K562 (cell line): ENCODE data around the gene TMPRSS9. TPM values are rescaled to one million over a fixed set of nuclear protein-coding genes. Genes with fewer than 3 reads are reported as not detected.

Experiments used
- ATAC-seq: fragments of 200-7000 bp; cut with Tn5 transposase; 3 replicates; pipeline ENCODE4 v1.9.1; 2020; ENCODE audit warnings: moderate library complexity
- BruUV-seq: library from RNA; stranded (reverse); fragments of 400-500 nt; replicated peaks from 2 replicates; lab custom pipeline; 2021; lab: Mats Ljungman, UMichigan
- CTCF ChIA-PET: fragments of 300-600 bp; formaldehyde crosslinking; extraction: SDS; loops from one replicate; lab custom pipeline; 2021; ENCODE audit warnings: low intra/inter-chr PET ratio; lab: Yijun Ruan, JAX
- POLR2A ChIA-PET: fragments of 300-600, 350-650 bp; sonication (Branson Sonifier 250); formaldehyde crosslinking; extraction: SDS; loops from one replicate; lab custom pipeline; 2021; ENCODE audit warnings: antibody characterized with exemption, inconsistent platforms; lab: Yijun Ruan, JAX
- DNase-seq, 4 experiments: peaks; one replicate each; pipeline versions ENCODE4 v3.0.0 to v3.0.0-alpha.2; 2011 to 2018; ENCODE audit warnings: low spot score in 3 of 4, mixed read lengths in 3 of 4; ENCODE audit errors: extremely low read depth in 1 of 4
- FAIRE-seq: peaks from 2 replicates; lab custom pipeline; 2011; peaks lifted over from hg19 to GRCh38; lab: Jason Lieb, UNC
- H2AFZ ChIP-seq: 2 replicates; pipeline ENCODE4 v1.6.0; 2011; ENCODE audit warnings: low read depth, low read length, control low read depth, inconsistent platforms
- H3K27ac ChIP-seq: fragments of 200-600 bp; 3 replicates; pipeline ENCODE4 v1.8.0; 2011; ENCODE audit warnings: low read depth, mild to moderate bottlenecking, control low read depth, inconsistent platforms, low read length, moderate library complexity, mixed read lengths; ENCODE audit errors: extremely low read depth
- H3K27me3 ChIP-seq, 2 experiments: fragments of 300-600 bp in 1 of 2; 2 replicates in 1 of 2; 3 replicates in 1 of 2; pipeline versions ENCODE4 v1.6.0 to v1.8.0; 2011; ENCODE audit warnings: inconsistent platforms in 2 of 2, low read length in 2 of 2, mild to moderate bottlenecking in 1 of 2, mixed read lengths in 1 of 2, moderate library complexity in 1 of 2; ENCODE audit not compliant: control insufficient read depth in 2 of 2, insufficient read depth in 2 of 2
- H3K36me3 ChIP-seq: fragments of 300-600 bp; 3 replicates; pipeline ENCODE4 v1.8.0; 2011; ENCODE audit warnings: mild to moderate bottlenecking, low read length, inconsistent platforms; ENCODE audit not compliant: control insufficient read depth, insufficient read depth
- H3K4me1 ChIP-seq, 2 experiments: fragments of 200-600 bp in 1 of 2; replicated peaks in 1 of 2; 2 replicates in 1 of 2; 3 replicates in 1 of 2; pipeline versions ENCODE4 v1.5.1 to v1.8.0; 2011; ENCODE audit warnings: inconsistent platforms in 2 of 2, low read length in 2 of 2, mild to moderate bottlenecking in 1 of 2, mixed read lengths in 1 of 2, moderate library complexity in 1 of 2; ENCODE audit not compliant: control insufficient read depth in 2 of 2, insufficient read depth in 2 of 2
- H3K4me2 ChIP-seq: 2 replicates; pipeline ENCODE4 v1.6.1; 2011; ENCODE audit warnings: low read length, control low read depth, inconsistent platforms, mixed read lengths; ENCODE audit not compliant: insufficient read depth
- H3K4me3 ChIP-seq: fragments of 200-600 bp; sonication (generic), shearing (Covaris generic); 2 replicates; pipeline ENCODE4 v1.5.1; 2016; ENCODE audit warnings: control low read depth, inconsistent platforms
- H3K79me2 ChIP-seq: fragments of 200-600 bp; 3 replicates; pipeline ENCODE4 v1.8.0; 2011; ENCODE audit warnings: low read length, inconsistent platforms; ENCODE audit not compliant: control insufficient read depth, insufficient read depth
- H3K9ac ChIP-seq, 2 experiments: 2 replicates each; pipeline versions ENCODE4 v1.6.0 to v1.6.1; 2011; ENCODE audit warnings: low read depth in 2 of 2, low read length in 2 of 2, control low read depth in 1 of 2, inconsistent platforms in 1 of 2, mild to moderate bottlenecking in 1 of 2, mixed read lengths in 1 of 2; ENCODE audit not compliant: insufficient read depth in 1 of 2
- H3K9me1 ChIP-seq: one replicate; pipeline ENCODE4 v1.6.0; 2011; ENCODE audit warnings: inconsistent platforms, mild to moderate bottlenecking, low read length, moderate library complexity; ENCODE audit not compliant: control insufficient read depth, insufficient read depth
- H3K9me3 ChIP-seq: replicated peaks from 2 replicates; pipeline ENCODE4 v1.5.1; 2011; ENCODE audit warnings: low read depth, low read length, inconsistent platforms; ENCODE audit not compliant: control insufficient read depth, insufficient read depth
- H4K20me1 ChIP-seq: replicated peaks from 2 replicates; pipeline ENCODE4 v1.6.1; 2011; ENCODE audit warnings: low read length, inconsistent platforms, mixed read lengths; ENCODE audit not compliant: control insufficient read depth, insufficient read depth
- ARID3A ChIP-seq: IDR thresholded peaks from 2 replicates; pipeline ENCODE4 v1.6.1; 2012; ENCODE audit warnings: low read depth, low read length, improper control_type of control experiment, borderline replicate concordance
- FOXO4 ChIP-seq: fragments of 450-650 bp; formaldehyde crosslinking; IDR thresholded peaks from 2 replicates; pipeline ENCODE4 v1.4.0; 2020; ENCODE audit warnings: mild to moderate bottlenecking, moderate library complexity
- JUNB ChIP-seq: fragments of 450-650 bp; formaldehyde crosslinking; conservative IDR thresholded peaks from 2 replicates; pipeline ENCODE4 v1.4.0; 2020; ENCODE audit warnings: mild to moderate bottlenecking
- L3MBTL2 ChIP-seq: fragments of 450-650 bp; IDR thresholded peaks from 2 replicates; pipeline ENCODE4 v1.6.1; 2016; ENCODE audit warnings: mild to moderate bottlenecking, moderate library complexity
- NCOA6 ChIP-seq: fragments of 450-650 bp; IDR thresholded peaks from 2 replicates; pipeline ENCODE4 v1.6.1; 2017; ENCODE audit warnings: mild to moderate bottlenecking
- PCBP2 ChIP-seq: fragments of 200-400 bp; formaldehyde crosslinking; IDR thresholded peaks from 2 replicates; pipeline ENCODE4 v1.6.1; 2018; ENCODE audit warnings: low read length, low read depth, mild to moderate bottlenecking, moderate library complexity; ENCODE audit not compliant: poor library complexity, severe bottlenecking
- PHF21A ChIP-seq: fragments of 450-650 bp; IDR thresholded peaks from 2 replicates; pipeline ENCODE4 v1.6.1; 2017; ENCODE audit warnings: low read depth, borderline replicate concordance
- SAFB ChIP-seq: fragments of 200-400 bp; formaldehyde crosslinking; IDR thresholded peaks from 2 replicates; pipeline ENCODE4 v1.6.1; 2017; ENCODE audit warnings: low read depth, low read length, borderline replicate concordance
- ZKSCAN8 ChIP-seq: fragments of 200-800 bp; sonication (Bioruptor generic); IDR thresholded peaks from 2 replicates; pipeline ENCODE4 v1.6.1; 2016; ENCODE audit warnings: missing genetic modification characterization, missing compliant biosample characterization
- ZNF76 ChIP-seq: fragments of 250-450 bp; sonication (Bioruptor Pico); IDR thresholded peaks from 2 replicates; pipeline ENCODE4 v1.4.0; 2020; ENCODE audit warnings: mild to moderate bottlenecking, moderate library complexity, borderline replicate concordance
- WGBS: fragments of 100-300 bp; shearing (Covaris generic); methylation state at CpG from one replicate; pipeline ENCODE4 v1.1.6; 2016; ENCODE audit warnings: low coverage, mixed read lengths; ENCODE audit not compliant: insufficient coverage; ENCODE audit errors: missing lambda C conversion rate; 5-methylcytosine and 5-hydroxymethylcytosine counted together
- in situ Hi-C: fragments of 300-500 bp; cut with MboI; formaldehyde crosslinking; loops from 4 replicates; pipeline ENCODE4 v1.15.0; 2018; ENCODE audit warnings: inconsistent platforms, mixed read lengths
- intact Hi-C: fragments of 100-400 bp; cut with micrococcal nuclease; formaldehyde crosslinking; loops from 2 replicates; pipeline ENCODE4 v1.14.2; 2022
- polyA plus RNA-seq, 8 experiments: library from polyadenylated mRNA; depleted of rRNA in 4 of 8; stranded (reverse) in 5 of 8; unstranded in 3 of 8; fragments of >200 nt; fragmentation: Nextera tagmentation in 2 of 8; fragmentation: Illumina TruSeq in 1 of 8; extraction: Ambion mirVana in 2 of 8; extraction: Trizol in 1 of 8; gene quantifications; 2 replicates each; pipeline versions ENCODE4 v1.2.1 to v1.2.3, GENCODE V29; 2011 to 2014; ENCODE audit warnings: inconsistent platforms in 1 of 8, missing spikeins in 1 of 8
- total RNA-seq, 7 experiments: library from RNA; depleted of rRNA in 6 of 7; stranded (reverse); fragments of >200 nt in 6 of 7; fragmentation: Illumina TruSeq in 2 of 7; extraction: Trizol in 2 of 7; gene quantifications; 2 replicates each; pipeline versions ENCODE4 v1.2.1 to v1.2.3, GENCODE V29; 2011 to 2021; ENCODE audit warnings: low replicate concordance in 1 of 7
- TF ChIP-seq, protein P1 (sequence below): fragments of 250-450 bp; sonication (Bioruptor Pico); IDR thresholded peaks from 2 replicates; pipeline ENCODE4 v1.4.0; 2020; ENCODE audit warnings: mild to moderate bottlenecking
- TF ChIP-seq, protein P2 (sequence below): fragments of 250-450 bp; sonication (Bioruptor Pico); IDR thresholded peaks from 2 replicates; pipeline ENCODE4 v1.8.0; 2022; ENCODE audit warnings: inconsistent platforms, mild to moderate bottlenecking, moderate library complexity, borderline replicate concordance

The TMPRSS9 gene
- total and polyA plus RNA-seq, 9 of the 15 experiments (the other 6 are each of a cell fraction or from before 2014, with no cell fraction given): 0.01 to 0.03 TPM; not detected in 7

DNA sequence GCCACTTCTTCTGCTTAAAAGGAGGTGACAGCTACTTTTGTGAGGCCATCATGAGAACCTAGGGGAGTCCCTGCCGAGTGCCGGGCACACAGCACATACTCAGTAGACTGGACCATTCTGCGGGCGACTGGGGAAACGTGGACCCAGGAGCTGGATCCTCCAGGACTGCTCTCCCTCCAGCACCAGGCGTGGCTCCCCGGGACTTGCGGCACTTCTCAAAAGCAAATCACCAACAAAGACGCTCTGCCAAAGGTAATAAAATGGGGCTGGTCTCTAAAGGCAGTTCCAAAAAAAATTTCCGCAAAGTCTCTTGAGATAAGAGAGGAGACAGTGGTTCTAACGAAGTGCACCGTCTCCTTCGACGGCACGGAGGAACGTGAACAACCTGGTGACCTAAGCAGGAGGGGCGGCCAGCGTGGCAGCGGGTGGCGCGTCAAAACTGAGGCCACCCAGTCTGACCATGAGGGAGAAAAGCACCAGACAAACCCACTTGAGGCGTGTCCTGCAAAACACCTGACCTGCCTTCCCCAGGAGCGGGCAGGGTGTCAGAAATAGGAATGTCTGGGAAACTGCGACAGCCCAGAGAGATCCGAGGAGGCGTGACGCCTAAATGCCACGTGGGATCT, 1.4 kb upstream of the TMPRSS9 start (continued):
- no peak for TF ChIP-seq PCBP2
- TF ChIP-seq L3MBTL2: peak; percentile 52; the same call in 1 of the 2 replicates
- TF ChIP-seq SAFB: no peak
- TF ChIP-seq, all 486 proteins: peak for 6

- Histone ChIP-seq H2AFZ (no peak overlapping the region), H3K4me3 (no peak overlapping the region), H3K36me3 (no peaks in the 10 kb centered on the region), H3K4me1 (peaks cover 0 to 31% of the 10 kb centered on the region in 2 experiments; a peak in 3 of 5 replicates), H4K20me1 (no peaks in the 10 kb centered on the region; the same call in 1 of the 2 replicates), H3K9me3 (no peaks in the 10 kb centered on the region; the same call in 1 of the 2 replicates), H3K79me2 (no peaks in the 10 kb centered on the region), H3K27me3 (peaks cover 17 to 46% of the 10 kb centered on the region in 2 experiments; a peak in 4 of 5 replicates), H3K9me1 (peaks cover 5% of the 10 kb centered on the region), H3K4me2 (no peak overlapping the region), H3K27ac (no peak overlapping the region), H3K9ac (0 out of 4 replicates have a peak overlapping the region, but pooled peaks of 1 of the 2 experiments have one; percentile 18)
- intact Hi-C loops (no loop called here), in situ Hi-C loops (no loop called here)
- ChIA-PET CTCF (interaction anchor here (0.6 kb wide), 1 partner anchor 32 kb away, joined by 3 read pairs; no protein-coding TSS in a partner anchor), POLR2A (no interaction called here)
- ATAC-seq: peak; percentile 23; the same call in 2 of the 3 replicates
- WGBS: 11% methylated on average over 10 of the region's 11 CpGs
- FAIRE-seq: no peak
- DNase-seq: no peak
- BruUV-seq: no TSS peak
- no peak for TF ChIP-seq ZNF76
- TF ChIP-seq PHF21A: no peak
- TF ChIP-seq ZKSCAN8: no peak
- TF ChIP-seq, protein P1, sequence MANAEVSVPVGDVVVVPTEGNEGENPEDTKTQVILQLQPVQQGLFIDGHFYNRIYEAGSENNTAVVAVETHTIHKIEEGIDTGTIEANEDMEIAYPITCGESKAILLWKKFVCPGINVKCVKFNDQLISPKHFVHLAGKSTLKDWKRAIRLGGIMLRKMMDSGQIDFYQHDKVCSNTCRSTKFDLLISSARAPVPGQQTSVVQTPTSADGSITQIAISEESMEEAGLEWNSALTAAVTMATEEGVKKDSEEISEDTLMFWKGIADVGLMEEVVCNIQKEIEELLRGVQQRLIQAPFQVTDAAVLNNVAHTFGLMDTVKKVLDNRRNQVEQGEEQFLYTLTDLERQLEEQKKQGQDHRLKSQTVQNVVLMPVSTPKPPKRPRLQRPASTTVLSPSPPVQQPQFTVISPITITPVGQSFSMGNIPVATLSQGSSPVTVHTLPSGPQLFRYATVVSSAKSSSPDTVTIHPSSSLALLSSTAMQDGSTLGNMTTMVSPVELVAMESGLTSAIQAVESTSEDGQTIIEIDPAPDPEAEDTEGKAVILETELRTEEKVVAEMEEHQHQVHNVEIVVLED: no peak
- TF ChIP-seq, protein P2, sequence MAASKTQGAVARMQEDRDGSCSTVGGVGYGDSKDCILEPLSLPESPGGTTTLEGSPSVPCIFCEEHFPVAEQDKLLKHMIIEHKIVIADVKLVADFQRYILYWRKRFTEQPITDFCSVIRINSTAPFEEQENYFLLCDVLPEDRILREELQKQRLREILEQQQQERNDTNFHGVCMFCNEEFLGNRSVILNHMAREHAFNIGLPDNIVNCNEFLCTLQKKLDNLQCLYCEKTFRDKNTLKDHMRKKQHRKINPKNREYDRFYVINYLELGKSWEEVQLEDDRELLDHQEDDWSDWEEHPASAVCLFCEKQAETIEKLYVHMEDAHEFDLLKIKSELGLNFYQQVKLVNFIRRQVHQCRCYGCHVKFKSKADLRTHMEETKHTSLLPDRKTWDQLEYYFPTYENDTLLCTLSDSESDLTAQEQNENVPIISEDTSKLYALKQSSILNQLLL (CRISPR knock-in tag): no peak
- no peak for TF ChIP-seq JUNB (CRISPR knock-in tag)
- no peak for TF ChIP-seq NCOA6
- no peak for TF ChIP-seq FOXO4 (CRISPR knock-in tag)
- TF ChIP-seq ARID3A: no peak
Measured at GRCh38 chr19:2360833-2361232, 768 bp downstream of the TMPRSS9 start.
